ENCODE results near the gene PARD3.

The PARD3 gene

DNA sequence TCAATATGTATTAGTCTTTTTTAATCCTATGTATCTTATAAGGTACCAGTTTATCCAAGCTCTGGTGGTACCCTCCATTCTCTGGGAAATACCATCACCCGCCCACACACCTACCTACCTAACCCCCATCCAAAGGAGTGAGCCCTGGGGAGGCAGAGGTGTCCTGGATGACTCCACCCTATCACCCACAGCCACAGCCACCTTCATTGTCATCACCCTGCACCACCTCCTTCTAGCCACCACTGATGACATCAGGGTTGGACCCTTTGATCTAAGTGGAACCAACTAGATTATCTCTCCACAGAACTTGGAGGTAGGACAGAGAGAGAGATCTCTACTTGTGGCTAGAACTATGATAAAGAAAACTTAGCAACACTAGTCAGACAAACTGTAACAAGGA lies 259.4 kb downstream of the PARD3 start:
- FAIRE-seq: peak; percentile 77
- DNase-seq (ENCODE audit: insufficient read length, low spot score): no peak

DNA sequence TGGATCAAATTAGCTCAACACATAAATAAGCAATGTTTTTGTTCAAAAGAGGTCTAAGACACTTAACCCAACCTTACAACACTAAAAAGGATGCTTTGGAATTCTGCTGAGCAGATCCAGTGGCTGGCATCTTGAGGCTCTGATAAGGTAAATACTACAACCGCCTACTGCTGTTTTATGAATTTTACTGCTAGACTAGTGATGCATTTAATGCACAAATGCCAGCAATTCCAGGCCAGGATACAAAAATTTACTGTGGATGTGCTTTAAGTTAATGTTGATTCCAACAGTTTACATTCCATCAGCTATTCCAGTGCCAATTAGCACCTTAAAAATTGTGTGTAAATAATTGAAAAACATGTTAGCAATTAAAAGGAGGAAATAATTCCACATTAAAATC lies 261.3 kb downstream of the PARD3 start:
- FAIRE-seq (no peak), DNase-seq (ENCODE audit: insufficient read length, low spot score) (no peak)

DNA sequence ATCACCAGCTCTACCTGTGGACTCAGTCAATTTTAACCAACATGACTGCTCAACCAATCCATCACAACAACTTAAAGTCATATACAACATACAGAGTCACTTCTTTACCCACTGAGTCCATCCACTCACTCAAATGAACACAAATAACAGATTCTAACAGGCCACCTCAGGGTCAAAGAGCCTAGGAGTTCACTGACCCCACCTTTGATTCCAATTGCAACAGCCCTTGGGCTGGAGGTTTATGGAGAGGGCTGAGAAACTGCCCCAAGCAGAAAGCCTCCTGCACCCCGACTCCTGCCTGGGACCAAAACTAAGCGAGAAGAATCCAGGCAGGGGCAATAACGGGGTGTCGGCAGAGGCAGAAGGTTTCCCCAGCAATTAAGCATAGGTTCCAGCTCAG lies 263.8 kb downstream of the PARD3 start:
- FAIRE-seq (peak; percentile 59), DNase-seq (ENCODE audit: insufficient read length, low spot score) (no peak)

DNA sequence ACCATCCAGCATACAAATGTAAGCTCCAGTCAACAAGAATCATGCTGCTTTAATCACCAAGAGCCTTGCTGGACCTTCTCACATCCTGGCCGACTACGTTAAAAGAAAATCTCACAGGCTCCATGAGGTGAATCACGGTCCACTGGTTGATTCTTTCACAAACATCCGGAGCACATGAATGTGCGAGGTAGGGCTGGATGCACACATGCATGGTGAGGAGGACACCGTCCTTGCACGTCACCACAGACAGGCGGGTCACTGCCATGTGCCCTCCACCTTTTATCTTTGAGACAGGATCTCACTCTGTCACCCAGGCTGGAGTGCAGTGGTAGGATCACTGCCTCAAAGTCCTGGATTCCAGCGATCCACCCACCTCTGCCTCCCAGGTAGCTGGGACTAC lies 265.1 kb downstream of the PARD3 start:
- DNase-seq (ENCODE audit: insufficient read length, low spot score): no peak
- peak; percentile 89 for FAIRE-seq

DNA sequence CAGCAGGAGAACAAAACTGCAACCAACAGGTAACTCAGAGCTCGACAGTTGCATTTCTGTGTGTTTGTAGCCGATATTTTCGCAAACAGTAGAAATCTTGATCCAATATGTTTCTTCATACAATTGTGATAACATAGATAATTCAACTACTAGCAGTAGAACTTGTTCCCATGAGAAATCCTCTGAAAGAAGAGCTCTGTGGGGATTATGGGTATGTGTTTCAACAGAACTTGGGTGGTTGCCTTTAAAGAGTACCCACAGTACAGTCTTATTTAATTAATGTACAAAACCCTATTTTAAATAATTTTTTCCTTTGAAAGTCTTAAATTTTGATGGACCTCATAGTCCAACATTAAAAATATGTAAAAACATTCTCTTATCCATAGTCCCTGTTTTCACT lies 266.1 kb downstream of the PARD3 start:
- no peak for DNase-seq (ENCODE audit: insufficient read length, low spot score)

DNA sequence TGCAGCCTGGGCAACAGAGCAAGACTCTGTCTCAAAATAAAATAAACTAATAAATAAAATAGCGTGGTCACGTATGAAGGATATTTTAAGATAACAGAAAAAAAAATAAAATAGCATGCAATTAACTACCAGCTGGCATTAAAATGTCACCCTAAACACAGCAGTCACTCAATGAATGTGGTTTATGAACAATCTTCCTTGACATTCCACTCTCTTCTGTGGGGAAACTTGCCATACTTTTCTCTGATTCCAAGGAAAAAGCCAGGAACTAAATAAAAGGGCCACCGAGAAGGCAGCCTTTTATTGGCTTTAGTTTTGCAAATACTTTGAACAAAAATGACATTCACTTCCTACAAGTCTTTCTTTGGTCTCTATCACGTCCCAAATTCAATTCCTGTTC lies 266.6 kb downstream of the PARD3 start:
- DNase-seq (ENCODE audit: insufficient read length, low spot score): no peak
- no peak for FAIRE-seq

More for the DNA sequence above, 266.1 kb downstream of the PARD3 start:
- FAIRE-seq: no peak

DNA sequence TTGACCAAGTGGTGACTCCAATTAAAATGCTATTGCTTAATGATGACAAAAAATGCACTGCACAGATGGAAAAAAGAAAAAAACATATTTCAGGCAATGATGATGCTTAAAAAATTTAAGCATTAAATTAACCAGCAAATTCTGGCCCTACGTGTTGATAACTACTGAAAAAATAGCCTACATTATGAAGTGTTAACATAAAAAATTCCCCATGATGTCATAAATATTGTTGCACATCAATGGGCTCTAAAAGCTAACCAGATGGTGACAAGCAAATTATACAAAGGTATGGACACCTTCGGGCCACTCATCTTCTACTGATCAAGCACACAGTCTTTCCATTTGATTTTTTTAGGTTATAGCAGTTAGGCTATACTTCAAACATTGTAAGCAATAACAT lies 267.4 kb downstream of the PARD3 start:
- FAIRE-seq (no peak), DNase-seq (ENCODE audit: insufficient read length, low spot score) (no peak)

DNA sequence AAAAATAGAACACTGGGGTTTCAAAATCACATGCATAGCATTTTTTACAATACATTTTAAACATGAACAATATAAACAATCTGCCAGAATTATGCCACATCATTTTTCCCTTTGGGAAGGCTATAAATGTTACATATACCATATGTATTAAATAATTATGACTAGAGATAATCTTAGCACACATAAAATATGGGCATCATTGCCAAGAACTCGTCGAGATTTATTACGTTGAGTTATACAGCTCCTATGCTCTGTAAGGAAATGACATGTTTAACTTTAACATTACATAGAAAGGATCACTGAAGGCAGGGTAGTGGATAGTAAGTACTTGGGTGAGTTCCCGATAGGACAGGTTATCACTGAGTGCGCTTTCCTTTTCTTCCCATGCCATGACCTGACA lies 267.8 kb downstream of the PARD3 start:
- DNase-seq (ENCODE audit: insufficient read length, low spot score): no peak
- FAIRE-seq: no peak

DNA sequence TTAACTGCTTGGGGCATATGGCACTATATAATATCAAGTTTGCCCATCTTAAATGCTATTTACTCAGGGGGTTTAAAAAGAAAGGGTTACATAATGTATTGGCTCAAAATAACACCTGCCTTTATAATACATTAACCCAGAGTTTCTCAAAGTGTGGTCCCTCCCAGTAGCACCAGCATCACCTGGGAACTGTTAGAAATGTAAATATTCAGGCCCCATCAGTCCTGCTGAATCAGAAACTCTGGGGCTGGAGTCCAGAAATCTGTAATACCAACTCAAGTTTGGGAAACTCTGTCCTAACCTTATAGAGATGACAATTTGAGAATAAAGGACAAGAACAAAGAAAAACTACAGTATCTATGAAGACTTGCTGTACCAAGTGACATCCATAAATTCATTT lies 270.7 kb downstream of the PARD3 start:
- FAIRE-seq: no peak
- no peak for DNase-seq (ENCODE audit: insufficient read length, low spot score)

DNA sequence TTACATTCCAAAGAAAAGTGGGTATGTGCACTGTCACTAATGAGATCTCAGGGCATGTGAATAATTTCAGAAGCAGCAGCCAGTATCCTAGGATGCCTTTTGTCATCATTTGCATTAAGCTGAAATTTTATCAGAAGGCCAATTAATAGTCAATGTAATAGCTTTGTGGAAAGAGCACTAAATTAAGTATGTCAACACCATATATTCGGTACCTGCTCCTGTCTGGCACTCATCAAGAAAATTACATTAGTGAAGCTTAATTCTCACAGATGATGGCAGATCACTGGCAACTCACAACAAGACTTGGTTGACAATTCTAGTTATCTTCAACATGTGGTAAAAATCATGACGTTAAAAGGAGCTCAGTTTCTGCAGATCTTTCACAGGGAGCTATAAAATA lies 271.4 kb downstream of the PARD3 start:
- FAIRE-seq (no peak), DNase-seq (ENCODE audit: insufficient read length, low spot score) (no peak)

DNA sequence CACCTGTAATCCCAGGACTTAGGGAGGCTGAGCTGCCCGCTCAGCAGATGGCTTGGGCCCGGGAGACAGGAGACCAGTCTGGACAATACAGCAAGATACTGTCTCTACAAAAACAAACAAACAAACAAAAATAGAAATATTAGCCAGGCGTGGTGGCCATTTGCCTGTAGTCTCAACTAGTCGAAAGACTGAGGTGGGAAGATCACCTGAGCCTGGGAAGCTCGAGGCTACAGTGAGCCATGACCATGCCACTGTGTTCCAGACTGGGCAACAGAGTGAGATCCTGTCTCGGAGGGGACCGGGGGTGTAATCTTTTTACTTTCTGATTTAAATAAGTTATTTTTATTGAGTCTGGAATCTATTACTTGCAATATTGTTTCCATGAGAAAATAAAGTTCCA lies 274.6 kb downstream of the PARD3 start:
- FAIRE-seq (no peak), DNase-seq (ENCODE audit: insufficient read length, low spot score) (no peak)

DNA sequence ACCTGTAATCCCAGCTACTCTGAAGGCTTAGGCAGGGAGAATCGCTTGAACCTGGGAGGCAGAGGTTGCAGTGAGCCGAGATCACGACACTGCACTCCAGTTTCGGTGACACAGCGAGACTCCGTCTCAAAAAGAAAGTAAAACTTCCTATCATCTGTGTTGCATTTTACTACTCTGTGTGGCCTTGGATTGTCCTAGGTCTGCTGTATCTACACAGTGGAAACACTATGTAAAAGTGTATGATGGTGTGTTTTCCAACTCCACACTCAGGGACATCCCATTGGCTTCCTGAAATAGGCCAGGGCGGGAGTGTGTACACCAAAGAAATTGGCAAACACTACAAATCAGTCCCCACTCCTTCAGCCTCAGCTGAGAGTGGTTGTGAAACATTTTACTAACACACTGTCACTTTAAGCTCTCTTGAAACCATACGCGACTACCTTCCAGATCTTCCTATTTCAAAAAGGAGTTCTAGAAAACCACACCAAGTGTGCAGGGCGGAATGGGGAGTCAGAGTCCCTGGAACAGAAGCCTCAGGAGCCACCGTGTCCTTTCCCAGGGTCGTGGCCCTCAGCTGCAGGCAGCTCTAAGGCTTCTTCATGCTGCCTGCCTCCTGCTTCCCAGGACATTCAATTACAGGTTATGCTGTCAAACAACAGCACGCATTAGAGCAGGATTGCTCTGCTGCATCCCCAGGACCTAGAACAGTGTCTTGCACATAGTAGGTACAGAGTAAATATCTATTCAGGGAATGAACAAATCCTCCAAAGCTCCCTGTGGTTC lies 275.4 kb downstream of the PARD3 start:
- FAIRE-seq (peak; percentile 31), DNase-seq (ENCODE audit: insufficient read length, low spot score) (no peak)

DNA sequence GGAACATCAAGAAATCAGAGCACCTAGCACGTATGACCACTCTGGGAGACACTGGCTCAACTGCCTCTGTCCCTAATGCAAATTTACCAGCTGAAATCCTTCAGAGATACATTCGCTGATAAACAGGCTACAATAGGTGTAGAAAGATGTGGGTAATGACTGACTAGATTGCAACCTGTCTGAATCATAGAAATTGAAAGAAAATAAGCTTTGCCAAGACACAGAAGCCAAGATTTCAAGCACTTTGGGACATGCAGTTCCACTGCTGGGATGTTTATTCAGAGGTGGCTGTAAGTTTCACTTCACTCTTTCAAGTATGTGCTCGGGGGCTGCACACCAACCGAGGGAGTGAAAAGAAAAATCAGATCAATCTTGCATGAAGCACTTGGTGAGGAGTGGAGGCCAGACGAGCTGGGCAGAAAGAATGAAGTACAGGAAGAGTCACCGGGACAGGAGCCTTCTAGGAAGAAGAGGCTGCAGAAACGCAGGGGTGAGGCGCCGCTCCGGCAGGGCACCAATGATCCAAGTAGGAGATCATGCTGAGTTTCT lies 276.7 kb downstream of the PARD3 start:
- no peak for DNase-seq (ENCODE audit: insufficient read length, low spot score)
- FAIRE-seq: peak; percentile 23

DNA sequence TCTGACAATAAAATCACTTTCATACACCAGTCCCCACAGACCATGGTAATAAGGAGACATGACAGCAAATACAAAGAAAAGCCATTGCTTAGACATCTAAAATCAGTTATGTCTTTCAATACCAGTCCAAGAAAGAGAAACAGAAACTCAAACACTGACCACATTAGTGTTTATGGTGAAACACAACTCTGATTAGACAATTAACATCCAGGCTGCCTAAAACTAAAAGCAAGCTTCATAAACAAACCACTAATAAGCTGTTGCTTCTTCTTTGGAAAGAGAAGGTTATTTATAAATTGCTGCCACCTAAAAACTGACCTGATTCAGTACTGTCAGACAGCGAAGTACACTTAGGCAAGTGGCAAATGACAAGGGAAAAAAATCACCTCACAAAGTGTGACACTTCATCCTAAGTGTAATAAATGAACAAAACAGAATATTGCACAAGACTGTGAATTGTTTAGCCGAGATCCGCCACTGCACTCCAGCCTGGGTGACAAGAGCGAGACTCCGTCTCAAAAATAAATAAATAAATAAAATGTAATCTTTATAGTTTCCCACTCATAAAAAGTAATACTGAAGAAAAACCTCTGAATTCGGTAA lies 277.4 kb downstream of the PARD3 start:
- FAIRE-seq (no peak), DNase-seq (ENCODE audit: insufficient read length, low spot score) (no peak)

DNA sequence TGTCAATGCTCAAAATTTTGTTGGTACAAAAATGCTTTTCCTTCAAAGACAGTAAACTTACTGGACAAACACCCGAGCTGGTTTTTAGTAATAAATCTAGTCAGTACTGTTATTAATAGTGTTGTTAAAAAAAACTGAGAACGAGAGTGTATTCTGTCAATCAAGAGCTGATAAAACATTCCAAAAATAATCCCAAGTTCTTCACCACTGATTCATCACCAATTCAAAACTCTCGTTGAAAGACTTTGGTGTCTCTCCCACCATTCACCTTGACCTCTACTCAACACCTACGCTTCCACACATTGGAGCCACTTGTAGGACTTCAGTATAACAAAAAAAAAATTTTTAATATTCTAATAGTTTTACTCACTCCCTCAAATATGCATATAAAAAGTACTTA lies 279.2 kb downstream of the PARD3 start:
- no peak for FAIRE-seq

DNA sequence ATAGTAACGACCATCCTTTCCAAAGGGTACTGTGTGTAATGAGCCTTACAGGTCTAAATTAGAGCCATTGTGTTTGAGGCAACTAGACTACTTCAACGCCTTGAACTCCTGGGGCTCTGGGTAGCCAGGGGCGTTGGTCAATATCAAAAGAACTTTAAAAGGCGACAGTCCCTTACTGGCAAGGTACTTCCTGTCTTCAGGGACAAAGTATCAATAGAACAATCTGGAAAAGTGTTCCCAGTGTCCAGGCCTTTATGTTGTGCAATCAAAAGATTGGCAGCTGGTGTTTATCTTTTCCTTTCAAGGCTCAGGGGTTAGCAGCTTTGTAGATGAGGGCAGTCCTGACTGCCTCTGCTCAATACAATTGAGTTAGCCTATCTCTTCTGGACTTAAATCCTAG lies 284.3 kb downstream of the PARD3 start:
- peak; percentile 36 for FAIRE-seq
- no peak for DNase-seq (ENCODE audit: insufficient read length, low spot score)

More for the DNA sequence above, 279.2 kb downstream of the PARD3 start:
- DNase-seq (ENCODE audit: insufficient read length, low spot score): no peak

DNA sequence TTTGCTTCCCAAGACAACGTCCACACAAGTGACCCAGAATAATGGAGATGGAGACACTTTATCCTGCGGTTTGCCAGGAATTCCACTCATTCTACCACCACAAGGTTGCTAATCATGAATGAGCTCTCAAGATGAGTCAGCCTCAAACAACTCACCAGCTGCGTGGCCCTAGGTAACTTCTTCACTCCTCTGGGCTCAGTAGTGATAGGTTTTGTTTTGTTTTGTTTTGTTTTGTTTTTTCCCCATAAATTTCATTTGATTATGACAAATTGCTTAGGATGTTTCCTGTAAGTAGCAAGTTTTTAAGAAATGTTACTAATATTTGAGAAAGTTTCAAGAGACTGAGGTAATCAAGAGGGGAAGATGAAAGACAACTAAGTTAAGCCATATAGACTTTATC lies 286.8 kb downstream of the PARD3 start:
- FAIRE-seq (peak; percentile 94), DNase-seq (ENCODE audit: insufficient read length, low spot score) (peak; percentile 76)

DNA sequence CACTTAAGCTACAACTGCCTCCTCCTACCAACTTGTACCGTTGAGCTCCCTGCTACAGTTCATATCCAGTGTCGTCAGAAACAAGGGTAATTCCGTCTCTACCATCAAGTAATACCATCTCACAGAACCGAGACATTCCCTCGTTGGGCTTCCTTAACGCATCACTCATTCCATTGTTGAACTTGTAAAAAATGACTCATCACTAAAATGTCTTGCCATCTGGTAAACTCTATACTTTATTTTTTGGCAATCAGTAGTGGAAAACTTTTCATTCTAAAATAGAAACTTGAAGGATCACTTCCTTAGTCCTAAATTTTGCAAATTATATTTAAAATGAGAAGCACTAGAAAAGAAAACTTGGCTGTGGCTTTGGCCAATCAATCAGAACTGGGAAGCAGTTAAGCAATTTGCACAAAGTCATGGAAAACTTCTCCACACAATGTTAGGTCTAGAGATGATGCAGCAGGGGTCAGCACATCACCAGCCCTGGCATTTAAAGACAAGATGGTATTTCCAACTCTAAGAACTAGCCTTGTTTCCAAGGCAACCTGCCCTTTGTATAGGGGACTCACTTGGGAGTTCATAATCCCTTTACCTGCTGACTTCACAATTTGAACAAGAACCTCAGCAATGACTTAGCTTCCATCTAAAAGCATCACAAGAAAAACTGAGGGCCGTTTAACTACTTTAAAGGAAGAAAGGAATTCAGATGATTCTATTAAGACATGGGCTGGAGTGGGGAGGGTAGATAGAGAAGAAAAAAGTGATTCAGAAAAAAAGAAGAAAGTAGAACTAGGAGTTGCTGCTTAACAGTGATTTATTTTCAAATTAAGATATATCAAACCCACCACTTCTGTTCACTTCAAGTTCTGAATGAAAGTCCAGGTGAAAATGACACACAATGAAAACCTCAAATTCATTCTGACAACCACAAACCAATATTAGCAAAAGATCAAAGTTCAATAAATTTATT lies 288.1 kb downstream of the PARD3 start:
- DNase-seq (ENCODE audit: insufficient read length, low spot score) (peak; percentile 75), FAIRE-seq (peak; percentile 99)

DNA sequence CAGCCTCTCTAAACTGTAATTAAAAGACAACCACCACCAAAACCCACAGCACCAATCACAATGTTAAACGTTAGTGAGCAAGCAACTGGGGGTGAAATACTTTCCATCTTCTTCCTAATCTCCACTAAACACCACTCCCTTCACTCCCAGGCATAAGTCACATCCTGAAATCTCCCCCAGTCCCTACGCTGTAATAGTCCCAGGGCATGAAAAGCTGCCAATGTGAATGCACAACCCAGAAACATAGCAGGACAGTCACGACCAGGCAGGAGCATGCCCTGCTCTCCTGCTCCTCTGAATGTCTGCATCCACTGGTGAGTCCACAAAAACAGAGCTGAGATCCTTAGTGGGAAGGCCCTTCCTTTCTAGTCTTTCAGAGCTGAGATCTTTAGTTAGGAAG lies 288.9 kb downstream of the PARD3 start:
- FAIRE-seq: no peak

DNA sequence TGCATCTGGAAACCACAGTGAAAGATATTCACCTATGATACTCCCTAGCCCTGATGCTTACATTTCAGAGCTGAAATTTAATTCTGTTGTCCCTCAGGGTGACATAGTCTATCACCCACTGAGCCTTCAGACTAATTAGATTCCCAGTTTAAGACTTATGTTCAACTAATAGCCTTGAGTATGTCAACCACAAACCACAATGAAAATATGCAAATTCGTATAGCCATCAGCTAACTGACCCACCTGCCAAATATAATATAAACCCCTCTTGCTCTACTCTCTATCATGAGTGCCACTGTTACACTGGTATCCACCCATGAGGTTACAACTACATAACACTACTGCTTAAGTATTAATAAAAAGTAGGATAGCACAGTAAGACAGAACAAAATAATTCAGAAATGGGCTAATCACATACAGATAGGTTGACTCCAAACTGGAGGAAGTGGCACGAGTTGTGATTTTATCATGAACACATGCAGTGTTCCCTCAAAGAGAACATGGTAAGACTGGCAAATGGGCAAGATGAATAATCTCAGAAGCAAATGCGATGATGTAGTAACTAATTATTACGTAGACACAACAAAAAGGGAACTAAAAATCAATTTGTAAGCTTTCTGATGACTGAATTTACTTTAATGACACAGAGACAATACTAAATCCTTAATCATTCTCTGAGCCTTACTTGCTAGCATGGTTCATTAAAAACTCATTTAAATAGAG lies 290.6 kb downstream of the PARD3 start:
- peak; percentile 63 for FAIRE-seq
- no peak for DNase-seq (ENCODE audit: insufficient read length, low spot score)

More for the DNA sequence above, 288.9 kb downstream of the PARD3 start:
- peak; percentile 48 for DNase-seq (ENCODE audit: insufficient read length, low spot score)
